Measurements from ENCODE around the gene ATP6V1C2.

The ATP6V1C2 gene

DNA sequence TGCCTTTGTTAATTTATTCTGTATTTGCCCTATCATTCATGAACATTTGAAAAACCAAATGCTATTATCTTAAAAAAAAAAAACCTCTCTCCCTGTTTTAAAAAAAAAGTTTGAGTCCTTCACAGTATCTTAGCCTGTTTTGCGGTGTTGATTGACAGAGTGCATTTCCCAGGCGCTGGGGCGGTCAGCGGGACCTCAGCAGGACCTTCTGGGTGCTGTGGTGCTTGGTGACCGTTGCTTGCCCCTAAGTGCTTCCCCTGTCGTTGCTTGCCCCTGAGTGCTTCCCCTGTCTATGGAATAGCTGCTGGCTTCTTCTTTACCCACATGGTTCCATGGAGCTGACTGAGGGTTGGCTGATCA is 12.1 kb downstream of the ATP6V1C2 start:
- DNase-seq: no peak

DNA sequence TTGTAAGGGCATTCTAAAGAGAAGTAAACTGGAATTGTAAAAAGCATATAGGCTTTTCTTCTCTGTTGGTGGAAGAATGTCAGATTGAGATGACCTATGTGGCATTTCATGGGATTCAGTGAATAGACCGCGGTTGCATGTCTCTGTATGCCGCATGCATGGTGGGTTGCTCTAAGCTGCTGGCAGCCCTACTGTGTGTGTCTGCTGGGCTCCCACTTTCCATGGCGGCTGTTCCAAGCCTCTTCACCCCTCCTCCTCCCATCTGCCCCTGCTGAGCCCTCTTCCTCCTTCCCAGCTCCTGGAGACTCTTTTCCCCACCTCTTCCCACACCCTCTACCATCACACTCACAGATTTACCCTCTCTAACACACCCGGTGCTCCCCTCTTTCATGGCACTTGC is 12.6 kb downstream of the ATP6V1C2 start:
- DNase-seq: no peak

GRCh38 chr2:10738192-10738591 is 16.8 kb downstream of the ATP6V1C2 start:
- no peak for DNase-seq

DNA sequence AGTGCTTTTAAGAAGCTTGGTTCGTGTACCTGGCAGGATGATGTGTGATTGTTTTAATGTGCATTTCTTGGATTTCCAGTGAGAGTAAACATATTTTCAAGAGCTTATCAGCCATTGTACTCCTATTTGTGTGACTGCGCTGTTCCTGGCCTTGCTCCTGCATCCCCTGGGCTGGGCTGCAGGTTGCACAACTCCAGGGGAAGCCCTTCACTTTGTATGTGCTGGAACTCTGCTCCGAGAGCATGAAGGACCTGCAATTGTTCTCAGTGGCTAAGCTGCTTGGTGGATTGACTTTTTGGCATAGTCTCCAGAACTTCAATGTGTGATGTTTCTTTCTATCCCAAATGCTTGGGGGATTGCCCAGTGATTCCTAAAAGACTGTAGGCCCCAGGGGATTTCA is 18.8 kb downstream of the ATP6V1C2 start:
- no peak for DNase-seq

DNA sequence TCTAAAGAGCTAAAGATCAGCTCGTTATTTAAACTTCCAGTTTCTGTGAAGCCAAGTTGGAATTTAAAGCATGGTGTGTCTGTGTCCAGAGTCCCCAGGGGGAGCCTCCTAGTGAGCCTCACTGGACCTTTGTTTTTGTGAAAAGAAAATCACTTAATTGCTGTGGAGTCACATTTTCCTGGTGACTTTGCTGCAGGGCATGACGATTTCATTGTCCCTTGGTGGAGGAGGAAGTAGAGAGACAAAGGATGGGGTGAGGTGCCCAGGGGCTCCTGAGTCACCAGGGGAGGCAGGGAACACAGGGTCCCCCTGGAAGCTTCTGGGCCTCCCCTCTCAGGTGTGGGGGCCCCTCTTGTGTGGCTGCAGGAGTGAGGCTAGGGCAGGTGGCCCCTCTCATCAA is 19.7 kb downstream of the ATP6V1C2 start:
- no peak for DNase-seq

- DNase-seq: no peak
Observed at GRCh38 chr2:10742666-10743065, 21.2 kb downstream of the ATP6V1C2 start.

- no peak for DNase-seq
Observed at GRCh38 chr2:10750610-10751009, 29.2 kb downstream of the ATP6V1C2 start.

DNA sequence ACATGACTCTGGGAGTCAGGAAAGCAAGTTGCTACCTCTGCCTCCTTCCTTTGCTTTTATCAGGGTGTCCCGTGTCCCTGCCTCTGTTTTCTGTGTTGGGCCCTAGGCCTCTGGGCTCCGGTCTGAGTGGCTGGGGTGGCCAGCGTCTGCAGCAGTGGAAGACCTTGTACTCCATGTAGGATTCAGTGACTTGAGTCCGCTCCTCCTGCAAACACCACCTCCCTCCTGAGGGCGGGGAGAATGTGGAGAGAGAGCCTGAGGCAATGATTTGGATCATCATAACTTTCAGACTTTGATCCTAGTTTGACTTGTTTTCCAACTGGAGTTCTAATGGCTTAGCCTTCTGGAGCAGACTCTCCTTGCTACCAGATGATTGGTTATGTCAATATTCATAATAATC is 30.8 kb downstream of the ATP6V1C2 start:
- DNase-seq: no peak

GRCh38 chr2:10753156-10753555 is 31.7 kb downstream of the ATP6V1C2 start:
- no peak for DNase-seq

- DNase-seq: no peak
Observed at GRCh38 chr2:10753876-10754275, 32.4 kb downstream of the ATP6V1C2 start.

GRCh38 chr2:10755621-10756020 is 34.2 kb downstream of the ATP6V1C2 start:
- DNase-seq: no peak

GRCh38 chr2:10757814-10758286 is 36.4 kb downstream of the ATP6V1C2 start:
- DNase-seq: no peak

- DNase-seq: no peak
Observed at GRCh38 chr2:10759151-10759714, 37.8 kb downstream of the ATP6V1C2 start.

DNA sequence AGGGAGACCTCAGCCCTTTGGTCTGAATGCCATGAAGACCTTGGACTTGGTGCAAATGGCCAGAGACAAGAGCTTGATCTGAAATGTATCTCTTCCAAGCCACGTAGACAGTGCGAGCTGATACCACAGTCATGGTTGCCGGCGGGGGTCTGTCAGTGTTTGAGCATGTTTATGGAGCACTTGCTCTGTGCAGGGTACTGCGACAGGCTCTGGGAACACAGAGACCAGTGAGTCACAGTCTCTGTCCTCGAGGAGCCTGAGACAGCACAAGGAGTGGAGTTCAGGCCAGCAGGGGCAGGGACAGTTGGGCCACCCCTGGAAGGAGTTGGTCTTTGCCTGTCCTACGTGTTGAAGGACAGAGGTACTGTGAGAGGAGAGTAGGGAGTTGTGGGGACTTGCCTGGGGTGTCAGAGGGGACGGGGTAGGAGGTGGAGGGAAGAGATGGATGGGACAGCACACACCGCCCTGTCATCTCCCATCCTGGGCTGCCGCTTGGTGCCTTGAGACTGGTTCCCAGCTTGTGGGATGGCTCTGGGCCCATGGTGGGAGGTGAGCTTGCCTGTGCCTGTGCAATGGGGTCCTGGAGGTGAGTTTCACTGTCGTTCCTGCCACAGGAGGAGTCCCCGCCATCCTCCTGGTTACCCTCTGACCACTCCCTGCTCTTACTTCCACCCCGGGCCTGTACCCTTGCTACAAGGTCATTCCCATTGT is 39.5 kb downstream of the ATP6V1C2 start:
- no peak for DNase-seq

- no peak for DNase-seq
Observed at GRCh38 chr2:10761591-10761990, 40.2 kb downstream of the ATP6V1C2 start.

- DNase-seq: no peak
Observed at GRCh38 chr2:10762651-10763460, 41.4 kb downstream of the ATP6V1C2 start.

DNA sequence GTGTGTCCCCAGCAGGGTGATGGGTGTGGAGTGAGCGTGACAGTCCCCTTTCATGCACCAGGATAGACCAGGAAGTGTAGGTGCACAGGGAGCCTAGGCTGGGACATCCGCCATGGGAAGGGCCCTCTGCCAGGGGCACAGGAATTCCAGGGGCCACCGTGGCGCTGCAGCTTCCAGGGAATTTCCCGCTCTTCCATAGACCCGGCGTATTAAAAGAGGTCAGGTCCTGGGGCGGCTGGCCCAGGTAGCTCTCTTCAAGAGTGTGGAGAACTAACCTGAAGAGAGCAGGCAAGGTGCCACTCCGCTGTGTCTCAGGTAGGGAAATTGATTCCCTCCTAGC is 42.0 kb downstream of the ATP6V1C2 start:
- no peak for DNase-seq

GRCh38 chr2:10764096-10764785 is 42.8 kb downstream of the ATP6V1C2 start:
- DNase-seq: no peak

GRCh38 chr2:10764896-10765295 is 43.5 kb downstream of the ATP6V1C2 start:
- DNase-seq: no peak

DNA sequence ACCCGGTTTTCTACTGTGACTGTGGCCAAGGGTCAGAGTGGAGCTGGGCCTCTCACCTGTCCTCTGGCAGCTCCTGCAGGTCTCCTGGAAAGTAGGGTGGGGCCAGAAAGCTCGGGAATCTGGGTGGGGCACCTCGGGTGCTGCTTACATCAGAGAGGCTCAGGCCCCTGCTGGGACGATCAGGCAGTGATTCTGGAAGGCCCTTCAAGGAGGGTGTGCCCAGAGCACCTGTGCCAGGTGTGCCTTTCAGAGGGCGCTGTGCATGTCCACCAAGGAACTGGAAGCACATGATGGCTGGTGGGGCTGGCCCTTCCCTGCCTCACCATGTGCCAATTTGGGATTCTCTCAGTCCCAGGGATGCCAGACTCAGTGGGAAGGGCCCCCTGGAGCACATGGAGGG is 44.0 kb downstream of the ATP6V1C2 start:
- no peak for DNase-seq

GRCh38 chr2:10765914-10766313 is 44.5 kb downstream of the ATP6V1C2 start:
- no peak for DNase-seq

GRCh38 chr2:10768063-10768507 is 46.7 kb downstream of the ATP6V1C2 start:
- DNase-seq: no peak

GRCh38 chr2:10770956-10771750 is 49.7 kb downstream of the ATP6V1C2 start:
- DNase-seq: no peak

All from activated T-cell treated with anti-CD3 and anti-CD28 coated beads for 4 hours (primary cell).